ENCODE measurements around the gene MCHR1.

GRCh38 chr22:40684728-40685127 is 5.4 kb downstream of the MCHR1 start:
- TF ChIP-seq POLR2A (IDR thresholded peaks at IDR 0.05): no peak
- TF ChIP-seq, protein P1, sequence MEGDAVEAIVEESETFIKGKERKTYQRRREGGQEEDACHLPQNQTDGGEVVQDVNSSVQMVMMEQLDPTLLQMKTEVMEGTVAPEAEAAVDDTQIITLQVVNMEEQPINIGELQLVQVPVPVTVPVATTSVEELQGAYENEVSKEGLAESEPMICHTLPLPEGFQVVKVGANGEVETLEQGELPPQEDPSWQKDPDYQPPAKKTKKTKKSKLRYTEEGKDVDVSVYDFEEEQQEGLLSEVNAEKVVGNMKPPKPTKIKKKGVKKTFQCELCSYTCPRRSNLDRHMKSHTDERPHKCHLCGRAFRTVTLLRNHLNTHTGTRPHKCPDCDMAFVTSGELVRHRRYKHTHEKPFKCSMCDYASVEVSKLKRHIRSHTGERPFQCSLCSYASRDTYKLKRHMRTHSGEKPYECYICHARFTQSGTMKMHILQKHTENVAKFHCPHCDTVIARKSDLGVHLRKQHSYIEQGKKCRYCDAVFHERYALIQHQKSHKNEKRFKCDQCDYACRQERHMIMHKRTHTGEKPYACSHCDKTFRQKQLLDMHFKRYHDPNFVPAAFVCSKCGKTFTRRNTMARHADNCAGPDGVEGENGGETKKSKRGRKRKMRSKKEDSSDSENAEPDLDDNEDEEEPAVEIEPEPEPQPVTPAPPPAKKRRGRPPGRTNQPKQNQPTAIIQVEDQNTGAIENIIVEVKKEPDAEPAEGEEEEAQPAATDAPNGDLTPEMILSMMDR (IDR thresholded peaks at IDR 0.05 in 4 of 5, conservative IDR thresholded peaks at IDR 0.05 in 1 of 5): no peak

All from gastrocnemius medialis (tissue), 4 donors.